PFSK-1 (cell line): ENCODE measurements around the gene TSEN2.

Experiments
- FOXP2 ChIP-seq: optimal IDR thresholded peaks from 2 replicates; pipeline ENCODE3; 2011; ENCODE audit warnings: borderline replicate concordance, control low read depth, inconsistent platforms; ENCODE audit not compliant: insufficient read depth; ENCODE audit errors: extremely low read length, extremely low read depth
- POLR2AphosphoS5 ChIP-seq: IDR thresholded peaks from 2 replicates; pipeline ENCODE4 v1.6.1; 2012; ENCODE audit warnings: low read depth, mild to moderate bottlenecking, control low read depth, low read length, moderate library complexity
- REST ChIP-seq, 2 experiments: IDR thresholded peaks; 2 replicates each; pipeline versions ENCODE4 v1.6.1 to v1.8.0; 2011 to 2012; ENCODE audit warnings: low read depth in 2 of 2, low read length in 2 of 2, control low read depth in 1 of 2, inconsistent platforms in 1 of 2, mild to moderate bottlenecking in 1 of 2, moderate library complexity in 1 of 2; ENCODE audit not compliant: insufficient read depth in 1 of 2
- SIN3A ChIP-seq: IDR thresholded peaks from 2 replicates; pipeline ENCODE4 v1.6.1; 2012; ENCODE audit warnings: mild to moderate bottlenecking, low read length, moderate library complexity, borderline replicate concordance; ENCODE audit not compliant: insufficient read depth
- TAF1 ChIP-seq: IDR thresholded peaks from 2 replicates; pipeline ENCODE4 v1.6.1; 2012; ENCODE audit warnings: low read length, control low read depth, borderline replicate concordance; ENCODE audit not compliant: insufficient read depth

TSEN2 gene

GRCh38 chr3:12444582-12445471, 39.5 kb upstream of the TSEN2 start:
- TF ChIP-seq SIN3A (no peak), TAF1 (no peak), REST (IDR thresholded peaks at IDR 0.05; ENCODE audit: insufficient read depth in 1 of 2, low read depth in 2 of 2, low read length in 2 of 2) (no peak), FOXP2 (no peak), POLR2AphosphoS5 (no peak)

GRCh38 chr3:12445523-12446240, 38.6 kb upstream of the TSEN2 start:
- TF ChIP-seq REST (IDR thresholded peaks at IDR 0.05; ENCODE audit: insufficient read depth in 1 of 2, low read depth in 2 of 2, low read length in 2 of 2) (no peak), POLR2AphosphoS5 (no peak), FOXP2 (no peak), SIN3A (no peak), TAF1 (no peak)

GRCh38 chr3:12446298-12446697, 38.0 kb upstream of the TSEN2 start:
- no peak for TF ChIP-seq SIN3A
- TF ChIP-seq REST (IDR thresholded peaks at IDR 0.05; ENCODE audit: insufficient read depth in 1 of 2, low read depth in 2 of 2, low read length in 2 of 2): no peak
- no peak for TF ChIP-seq POLR2AphosphoS5
- TF ChIP-seq TAF1: no peak

- TF ChIP-seq REST (IDR thresholded peaks at IDR 0.05; ENCODE audit: insufficient read depth in 1 of 2, low read depth in 2 of 2, low read length in 2 of 2) (no peak), TAF1 (no peak), FOXP2 (no peak)
Observed at GRCh38 chr3:12447075-12447474, 37.2 kb upstream of the TSEN2 start.
